Mucosa of descending colon (tissue), 3 donors: ENCODE data around the gene PHETA2. TPM values are rescaled to one million over a fixed set of nuclear protein-coding genes. Genes with fewer than 3 reads are reported as not detected.
"Not testable (repeated sequence)": the region's sequence is repeated elsewhere in the genome, so short reads cannot be mapped to it uniquely, and the experiment has no call there.

Experiments used
- ATAC-seq: fragments of 200-7000 bp; cut with Tn5 transposase; one replicate; pipeline ENCODE4 v1.9.1; 2020; ENCODE audit warnings: mild to moderate bottlenecking, moderate library complexity
- DNase-seq, 3 donors: peaks; one replicate each; pipeline ENCODE4 v3.0.0-alpha.2; 2020
- H3K36me3 ChIP-seq: fragments of 200-600 bp; one replicate; pipeline ENCODE4 v1.8.0; 2021; ENCODE audit warnings: low read depth, mild to moderate bottlenecking
- H3K4me1 ChIP-seq: fragments of 200-600 bp; one replicate; pipeline ENCODE4 v1.8.0; 2021; ENCODE audit warnings: low read depth, mild to moderate bottlenecking
- H3K4me3 ChIP-seq: fragments of 200-600 bp; one replicate; pipeline ENCODE4 v1.8.0; 2021; ENCODE audit warnings: mild to moderate bottlenecking
- H3K9me3 ChIP-seq: fragments of 200-600 bp; one replicate; pipeline ENCODE4 v1.8.0; 2021; ENCODE audit warnings: mild to moderate bottlenecking
- CTCF ChIP-seq: fragments of 200-600 bp; IDR thresholded peaks from one replicate; pipeline ENCODE4 v1.8.0; 2022; ENCODE audit warnings: antibody characterized with exemption, mild to moderate bottlenecking
- intact Hi-C, 2 donors: fragments of 100-400 bp; cut with DNase I in 1 of 2; cut with micrococcal nuclease in 1 of 2; formaldehyde crosslinking; loops; one replicate each; pipeline versions ENCODE4 v1.11.0 to v1.11.1; 2022; cut with DNase I, micrococcal nuclease
- total RNA-seq, 3 donors: library from RNA; stranded (reverse); fragmentation: NEBNext Ultra II Directional in 2 of 3; extraction: Animal tissue kit (Norgen Biotek cat#: 25700) in 2 of 3; gene quantifications; one replicate each; pipeline versions ENCODE4 v1.2.1 to v1.2.4, GENCODE V29; 2021 to 2023
- donor health status: DM: no; HTN: no; CAD: no; lungs with moderate emphysema.
- donor health status: DM: no; HTN: no; CAD: no.
- donor health status: DM: no; HTN: yes; CAD: no.

PHETA2 gene
- total RNA-seq, 3 donors from 2014 or later: 13.0 to 15.7 (median 13.5) TPM

DNA sequence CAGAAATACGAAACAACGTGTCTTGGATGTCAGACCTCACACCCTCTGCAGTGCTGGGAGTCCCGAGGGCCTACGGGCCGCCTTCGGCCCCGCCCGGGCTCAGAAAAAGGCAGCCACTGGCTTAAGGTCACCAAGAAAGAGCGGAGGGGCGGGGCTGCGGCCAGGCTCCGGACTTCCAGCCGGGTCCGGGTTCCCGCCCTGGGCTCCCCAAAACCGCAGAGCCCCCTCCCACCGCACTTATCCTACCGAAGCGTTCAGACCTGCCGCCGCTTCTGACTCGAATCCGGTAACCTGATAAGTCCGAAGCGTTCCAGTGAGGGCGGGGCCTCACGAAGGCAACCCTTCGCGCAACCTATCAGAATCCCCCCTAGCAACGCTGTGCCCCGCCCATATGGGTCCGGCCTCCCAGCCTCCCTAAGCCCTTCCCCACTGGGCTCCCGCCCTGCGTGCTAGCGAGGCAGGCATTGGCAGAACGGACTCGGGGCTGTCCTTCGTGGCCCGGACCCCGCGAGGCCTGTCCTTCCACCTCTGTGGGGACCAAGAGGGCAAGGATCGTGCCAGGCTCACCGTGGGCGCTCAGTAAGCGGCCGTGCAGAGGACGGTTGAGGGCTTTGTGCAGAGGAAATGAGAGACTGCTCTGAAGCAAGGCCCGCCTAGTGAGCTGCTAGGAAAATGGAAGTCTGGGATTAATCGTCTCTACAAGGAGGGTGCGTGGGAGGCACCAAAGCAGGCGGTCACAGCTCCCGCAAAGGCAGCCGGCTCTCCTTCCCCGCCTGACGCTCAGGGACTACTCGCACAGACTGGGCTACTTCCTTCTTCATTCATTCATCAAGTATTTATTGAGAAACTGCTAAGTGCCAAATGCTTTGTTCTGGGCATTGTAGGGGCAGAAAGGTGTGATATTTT is 3.3 kb upstream of the PHETA2 start, which contains the start of gene NAGA:
NAGA (minus strand) TSS at position 296 of the 906 bp plus-strand sequence. CDS start 515 bp downstream, outside the sequence.
- Histone ChIP-seq H3K4me1 (peaks cover 23% of the 10 kb centered on the region), H3K4me3 (peak within 1 kb of the TSS; percentile 17)
- peak; percentile 96 for ATAC-seq

GRCh38 chr22:42071508-42071907 is 2.5 kb upstream of the PHETA2 start:
- ATAC-seq, intact Hi-C loops, H3K9me3 ChIP-seq, H3K4me3 ChIP-seq, H3K36me3 ChIP-seq, DNase-seq: not testable (repeated sequence)
- peaks cover 23% of the 10 kb centered on the region for H3K4me1 ChIP-seq

More for the DNA sequence above, 3.3 kb upstream of the PHETA2 start, which contains the start of gene NAGA:
- intact Hi-C loops: no loop called here
- TF ChIP-seq CTCF: no peak
- peaks cover 3% of the 10 kb centered on the region for H3K36me3 ChIP-seq
- DNase-seq: peak; percentile 98
- H3K9me3 ChIP-seq: no peaks in the 10 kb centered on the region

DNA sequence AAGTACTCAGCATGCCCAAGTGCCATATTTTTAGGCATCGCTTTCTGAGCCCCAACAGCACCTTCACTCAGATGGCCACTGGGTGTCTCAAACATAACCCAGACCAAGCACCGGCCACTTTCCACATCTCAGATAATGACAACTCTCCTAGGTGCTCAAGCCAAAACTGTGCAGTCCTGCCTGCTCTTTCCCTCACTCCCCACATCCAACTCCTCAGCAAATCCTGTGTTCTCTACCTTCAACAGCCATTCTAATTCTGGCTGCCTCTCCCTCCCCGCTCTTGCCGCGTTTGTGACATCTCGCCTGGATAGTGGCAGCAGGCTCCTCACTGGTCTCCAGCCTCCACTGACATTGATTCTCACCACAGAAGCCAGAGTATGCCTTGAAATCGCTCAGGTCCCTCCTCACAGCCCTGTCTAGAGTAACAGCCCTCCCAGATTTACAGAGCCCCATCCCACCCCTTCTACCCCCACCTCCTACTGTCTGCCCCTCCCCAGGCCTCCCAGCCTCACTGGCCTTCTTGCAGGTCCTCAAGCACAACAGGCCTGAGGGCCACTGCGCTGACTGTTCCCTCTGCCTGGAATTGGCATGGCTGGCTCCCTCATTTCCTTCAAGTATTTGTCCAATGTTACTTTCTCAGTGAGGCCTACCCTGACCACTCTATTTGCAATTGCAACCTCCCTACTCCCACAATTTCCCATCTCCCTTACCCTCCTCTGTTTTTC is 1.3 kb upstream of the PHETA2 start:
- no peak for TF ChIP-seq CTCF
- Histone ChIP-seq H3K4me3 (no peak overlapping the region), H3K4me1 (peaks cover 23% of the 10 kb centered on the region)

GRCh38 chr22:42073621-42074041 is 417 bp upstream of the PHETA2 start:
- Histone ChIP-seq H3K9me3 (no peaks in the 10 kb centered on the region), H3K4me1 (peaks cover 29% of the 10 kb centered on the region)
- no peak for ATAC-seq

More for the DNA sequence above, 1.3 kb upstream of the PHETA2 start:
- intact Hi-C loops: no loop called here
- no peak for DNase-seq
- Histone ChIP-seq H3K36me3 (peaks cover 3% of the 10 kb centered on the region), H3K9me3 (no peaks in the 10 kb centered on the region)
- no peak for ATAC-seq

DNA sequence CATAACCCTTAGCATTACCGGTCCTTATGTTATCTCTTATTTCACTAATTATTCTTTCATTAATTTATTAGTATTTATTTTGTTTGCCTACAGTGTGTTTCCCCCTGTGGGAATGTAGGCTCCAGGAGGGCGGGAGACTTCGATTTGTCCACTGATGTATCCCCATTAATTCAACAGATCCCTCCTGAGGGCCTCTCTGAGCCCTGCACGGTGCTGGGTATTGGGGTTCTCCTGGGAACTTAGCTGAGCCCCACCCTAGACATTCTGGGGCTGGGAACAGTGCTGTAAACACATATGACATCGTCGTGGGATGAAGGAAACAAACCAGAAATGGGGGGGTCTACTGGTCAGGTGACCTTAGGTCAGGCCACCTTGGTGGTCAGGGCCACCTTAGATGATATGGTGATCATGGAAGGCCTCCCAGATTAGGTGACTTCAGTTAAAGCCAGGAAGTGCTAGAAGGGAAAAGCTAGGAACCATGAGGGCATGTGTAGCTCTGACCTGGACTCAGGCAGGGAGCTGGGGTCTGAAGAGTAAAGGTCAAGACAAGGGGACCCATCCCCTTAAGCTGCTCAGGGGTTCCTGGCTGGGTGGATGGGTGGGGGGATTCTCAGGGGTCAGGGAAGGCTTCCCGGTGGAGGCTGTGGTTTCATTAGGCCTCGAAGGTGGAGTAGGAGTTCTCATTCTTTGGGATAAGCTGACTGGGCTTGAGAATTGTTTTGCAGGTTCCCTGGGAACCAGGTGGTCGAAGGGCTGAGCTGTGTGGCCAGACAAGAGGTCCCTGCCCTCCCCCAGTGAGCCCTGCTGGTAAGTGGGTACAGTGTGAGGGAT is 1.0 kb downstream of the PHETA2 start:
- no peak for TF ChIP-seq CTCF
- peaks cover 31% of the 10 kb centered on the region for H3K4me1 ChIP-seq
- H3K36me3 ChIP-seq: peaks cover 3% of the 10 kb centered on the region
- H3K9me3 ChIP-seq: no peaks in the 10 kb centered on the region
- ATAC-seq (no peak), DNase-seq (no peak)
- no peak overlapping the region for H3K4me3 ChIP-seq
- intact Hi-C loops: no loop called here

More at GRCh38 chr22:42073621-42074041, 417 bp upstream of the PHETA2 start:
- H3K36me3 ChIP-seq: peaks cover 3% of the 10 kb centered on the region
- intact Hi-C loops: no loop called here
- no peak for TF ChIP-seq CTCF
- H3K4me3 ChIP-seq: no peak overlapping the region
- DNase-seq: no peak
